KMS-11 (cell line): ENCODE data around the gene RRH.

Experiments
- H2AFZ ChIP-seq: fragments of 200-600 bp; sonication (generic); 2 replicates; pipeline ENCODE4 v1.6.1; 2016; ENCODE audit warnings: antibody characterized with exemption, mixed run types, low read depth
- H3K27ac ChIP-seq: fragments of 200-600 bp; sonication (generic); 2 replicates; pipeline ENCODE4 v1.6.1; 2016; ENCODE audit warnings: mild to moderate bottlenecking, mixed run types
- H3K27me3 ChIP-seq: fragments of 200-600 bp; sonication (generic); 2 replicates; pipeline ENCODE4 v1.6.1; 2017; ENCODE audit warnings: mild to moderate bottlenecking, low read depth, mixed run types, moderate library complexity; ENCODE audit not compliant: insufficient read depth
- H3K36me3 ChIP-seq: fragments of 200-600 bp; sonication (generic); 2 replicates; pipeline ENCODE4 v1.6.1; 2017; ENCODE audit warnings: mild to moderate bottlenecking, mixed run types; ENCODE audit not compliant: insufficient read depth
- H3K4me1 ChIP-seq: fragments of 200-600 bp; sonication (generic); 2 replicates; pipeline ENCODE4 v1.6.1; 2016; ENCODE audit warnings: mild to moderate bottlenecking, low read depth, mixed run types; ENCODE audit not compliant: poor library complexity, severe bottlenecking
- H3K4me2 ChIP-seq: fragments of 200-600 bp; sonication (generic); 2 replicates; pipeline ENCODE4 v1.7.0; 2016; ENCODE audit warnings: mild to moderate bottlenecking, mixed run types
- H3K4me3 ChIP-seq: fragments of 200-600 bp; sonication (generic); IDR thresholded peaks from 2 replicates; pipeline ENCODE4 v1.6.1; 2017; ENCODE audit warnings: low read depth, low read length, mixed read lengths; ENCODE audit not compliant: insufficient read depth
- H3K79me2 ChIP-seq: fragments of 200-600 bp; sonication (generic); 2 replicates; pipeline ENCODE4 v1.6.1; 2016; ENCODE audit warnings: low read depth, mixed run types; ENCODE audit not compliant: insufficient read depth
- H3K9ac ChIP-seq: fragments of 200-600 bp; sonication (generic); 2 replicates; pipeline ENCODE4 v1.6.1; 2016; ENCODE audit warnings: mild to moderate bottlenecking, mixed run types
- H4K20me1 ChIP-seq: fragments of 200-600 bp; sonication (generic); 2 replicates; pipeline ENCODE4 v1.6.1; 2016; ENCODE audit warnings: mild to moderate bottlenecking, mixed run types; ENCODE audit not compliant: insufficient read depth
- CTCF ChIP-seq: fragments of 200-600 bp; sonication (generic); conservative IDR thresholded peaks from 2 replicates; pipeline ENCODE4 v1.6.1; 2017; ENCODE audit warnings: low read depth, mild to moderate bottlenecking, antibody characterized with exemption, low read length, moderate library complexity, mixed read lengths

Gene RRH

GRCh38 chr4:109798866-109799265 is 28.9 kb upstream of the RRH start:
- Histone ChIP-seq H3K36me3 (no peaks in the 10 kb centered on the region), H3K27ac (no peak overlapping the region), H3K4me2 (no peak overlapping the region), H3K27me3 (no peaks in the 10 kb centered on the region), H3K9ac (no peak overlapping the region), H3K4me1 (peaks cover 13% of the 10 kb centered on the region), H3K79me2 (no peaks in the 10 kb centered on the region), H4K20me1 (no peaks in the 10 kb centered on the region), H2AFZ (no peak overlapping the region), H3K4me3 (no peak overlapping the region)
- no peak for TF ChIP-seq CTCF

GRCh38 chr4:109801099-109801789 is 26.5 kb upstream of the RRH start:
- Histone ChIP-seq H3K4me1 (peaks cover 18% of the 10 kb centered on the region), H3K79me2 (no peaks in the 10 kb centered on the region), H3K4me2 (no peak overlapping the region), H3K9ac (no peak overlapping the region), H3K36me3 (no peaks in the 10 kb centered on the region), H3K27me3 (no peaks in the 10 kb centered on the region), H3K27ac (no peak overlapping the region), H4K20me1 (no peaks in the 10 kb centered on the region), H2AFZ (no peak overlapping the region), H3K4me3 (no peak overlapping the region)
- no peak for TF ChIP-seq CTCF

- Histone ChIP-seq H3K4me3 (no peak within 1 kb of the TSS), H3K36me3 (no peaks in the 10 kb centered on the region), H3K4me2 (peak within 1 kb of the TSS; percentile 18; the same call in 1 of the 2 replicates), H3K79me2 (no peaks in the 10 kb centered on the region), H3K9ac (no peak within 1 kb of the TSS), H2AFZ (0 out of 2 replicates have a peak within 1 kb of the TSS, but pooled peaks have one; percentile 0), H3K4me1 (peaks cover 18% of the 10 kb centered on the region), H4K20me1 (no peaks in the 10 kb centered on the region), H3K27me3 (no peaks in the 10 kb centered on the region), H3K27ac (no peak within 1 kb of the TSS)
- no peak for TF ChIP-seq CTCF
Observed at GRCh38 chr4:109801895-109802319, 25.9 kb upstream of the RRH start, which contains the start of gene CFI. Gene CFI, minus strand, starts transcription at chr4:109801999. Its CDS starts 28 bp downstream, at chr4:109801971.

DNA sequence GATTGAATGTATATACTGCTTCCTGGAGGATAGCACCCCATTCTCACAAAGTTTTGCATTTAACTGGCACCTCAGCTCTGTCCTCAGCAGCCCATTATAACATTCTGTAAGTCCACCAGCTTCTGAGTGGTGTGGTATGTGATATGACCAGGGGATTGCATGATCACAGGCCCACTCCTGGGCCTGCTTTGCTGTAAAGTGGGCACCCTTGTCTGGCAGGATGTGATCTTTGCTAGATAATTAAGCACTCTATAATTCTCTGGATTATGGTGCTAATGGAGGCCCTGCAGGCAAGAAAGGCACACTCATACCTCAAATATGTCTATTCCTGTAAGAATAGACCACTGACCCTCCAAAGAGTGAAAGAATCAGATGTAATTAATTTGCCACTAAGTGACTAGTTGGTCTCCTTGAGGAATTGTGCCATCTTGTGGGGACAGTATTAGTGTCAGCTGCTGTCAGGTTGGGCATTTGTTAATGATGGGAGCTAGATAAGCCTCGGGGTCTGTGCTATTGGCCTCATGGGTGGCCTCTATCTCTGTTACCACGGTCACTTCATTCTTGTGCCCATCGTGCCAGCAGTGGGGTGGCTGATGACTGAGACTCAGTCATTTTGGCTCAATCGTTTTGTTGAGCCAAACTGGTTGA is 23.7 kb upstream of the RRH start:
- Histone ChIP-seq H3K4me2 (no peak overlapping the region), H3K9ac (no peak overlapping the region), H3K27me3 (no peaks in the 10 kb centered on the region), H4K20me1 (no peaks in the 10 kb centered on the region), H3K36me3 (no peaks in the 10 kb centered on the region), H3K27ac (no peak overlapping the region), H2AFZ (no peak overlapping the region), H3K4me3 (no peak overlapping the region), H3K79me2 (no peaks in the 10 kb centered on the region), H3K4me1 (peaks cover 18% of the 10 kb centered on the region)
- TF ChIP-seq CTCF = peak; percentile 73
